GM10248 (cell line): ENCODE data around the gene STARD7.

Source experiments
- CTCF ChIA-PET: fragments of 300-600 bp; sonication (Branson Sonifier 250); formaldehyde crosslinking; extraction: SDS; loops from one replicate; lab custom pipeline; 2021; ENCODE audit warnings: antibody characterized with exemption; lab: Yijun Ruan, JAX
- POLR2A ChIA-PET: fragments of 350-650 bp; sonication (Branson Sonifier 250); formaldehyde crosslinking; extraction: SDS; loops from one replicate; lab custom pipeline; 2020; ENCODE audit warnings: antibody characterized with exemption; lab: Yijun Ruan, JAX
- DNase-seq: peaks from one replicate; pipeline ENCODE4 v3.0.0; 2012; ENCODE audit errors: extremely low spot score
- TF ChIP-seq, protein P1 (sequence below): IDR thresholded peaks from 2 replicates; pipeline ENCODE4 v1.5.1; 2012; ENCODE audit warnings: mild to moderate bottlenecking, low read depth; ENCODE audit errors: extremely low read depth, missing control alignments, control extremely low read depth

Gene STARD7

GRCh38 chr2:96184989-96185388, 23.6 kb downstream of the STARD7 start:
- ChIA-PET POLR2A (no interaction called here), CTCF (interaction anchor here (1.2 to 7.0 kb wide), 3 partner anchors 10 to 46 kb away, joined by 3 to 51 read pairs (median 46); partner anchors contain the start of gene ASTL)
- no peak for DNase-seq
- TF ChIP-seq, protein P1, sequence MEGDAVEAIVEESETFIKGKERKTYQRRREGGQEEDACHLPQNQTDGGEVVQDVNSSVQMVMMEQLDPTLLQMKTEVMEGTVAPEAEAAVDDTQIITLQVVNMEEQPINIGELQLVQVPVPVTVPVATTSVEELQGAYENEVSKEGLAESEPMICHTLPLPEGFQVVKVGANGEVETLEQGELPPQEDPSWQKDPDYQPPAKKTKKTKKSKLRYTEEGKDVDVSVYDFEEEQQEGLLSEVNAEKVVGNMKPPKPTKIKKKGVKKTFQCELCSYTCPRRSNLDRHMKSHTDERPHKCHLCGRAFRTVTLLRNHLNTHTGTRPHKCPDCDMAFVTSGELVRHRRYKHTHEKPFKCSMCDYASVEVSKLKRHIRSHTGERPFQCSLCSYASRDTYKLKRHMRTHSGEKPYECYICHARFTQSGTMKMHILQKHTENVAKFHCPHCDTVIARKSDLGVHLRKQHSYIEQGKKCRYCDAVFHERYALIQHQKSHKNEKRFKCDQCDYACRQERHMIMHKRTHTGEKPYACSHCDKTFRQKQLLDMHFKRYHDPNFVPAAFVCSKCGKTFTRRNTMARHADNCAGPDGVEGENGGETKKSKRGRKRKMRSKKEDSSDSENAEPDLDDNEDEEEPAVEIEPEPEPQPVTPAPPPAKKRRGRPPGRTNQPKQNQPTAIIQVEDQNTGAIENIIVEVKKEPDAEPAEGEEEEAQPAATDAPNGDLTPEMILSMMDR = no peak

GRCh38 chr2:96184188-96184587, 24.4 kb downstream of the STARD7 start:
- POLR2A ChIA-PET = no interaction called here
- TF ChIP-seq, protein P1 = no peak
- no peak for DNase-seq
- CTCF ChIA-PET = interaction anchor here (5.4 to 7.0 kb wide), 2 partner anchors 10 to 45 kb away, joined by 46 to 51 read pairs; partner anchors contain the start of gene ASTL

- no peak for DNase-seq
- TF ChIP-seq, protein P1 = no peak
- POLR2A ChIA-PET = interaction anchor here (1.1 kb wide), 1 partner anchor 9 kb away, joined by 4 read pairs; no protein-coding TSS in a partner anchor
- CTCF ChIA-PET = interaction anchor here (0.9 to 7.0 kb wide), 4 partner anchors 7 to 373 kb away, joined by 3 to 51 read pairs (median 24); partner anchors contain the start of gene ASTL
Measured at GRCh38 chr2:96181529-96181928, 27.1 kb downstream of the STARD7 start.

GRCh38 chr2:96180521-96180920, 28.1 kb downstream of the STARD7 start:
- ChIA-PET POLR2A (interaction anchor here (1.1 kb wide), 1 partner anchor 10 kb away, joined by 4 read pairs; no protein-coding TSS in a partner anchor), CTCF (interaction anchor here (0.8 to 5.4 kb wide), 6 partner anchors 16 to 188 kb away, joined by 3 to 46 read pairs (median 4); partner anchors contain the start of gene ASTL)

DNA sequence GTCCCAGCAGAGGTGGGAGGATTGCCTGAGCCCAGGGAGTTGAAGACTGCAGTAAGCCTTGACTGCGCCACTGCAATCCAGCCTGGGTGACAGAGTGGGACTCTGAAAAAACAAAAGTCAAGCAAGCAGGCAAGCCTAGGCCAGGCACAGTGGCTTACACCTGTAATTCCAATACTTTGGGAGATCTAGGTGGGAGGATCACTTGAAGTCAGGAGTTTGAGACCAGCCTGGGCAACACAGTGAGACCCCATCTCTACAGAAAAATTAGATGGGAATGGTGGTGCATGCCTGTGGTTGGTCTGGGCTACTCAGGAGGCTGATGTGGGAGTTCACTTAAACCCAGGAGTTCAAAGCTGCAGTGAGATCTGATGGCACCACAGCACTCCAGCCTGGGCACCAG, 28.6 kb downstream of the STARD7 start:
- CTCF ChIA-PET = interaction anchor here (0.8 to 5.4 kb wide), 5 partner anchors 17 to 187 kb away, joined by 3 to 46 read pairs (median 4); partner anchors contain the start of gene ASTL

More at GRCh38 chr2:96180521-96180920, 28.1 kb downstream of the STARD7 start:
- DNase-seq = no peak
- TF ChIP-seq, protein P1 = no peak

GRCh38 chr2:96176661-96177060, 32.0 kb downstream of the STARD7 start:
- TF ChIP-seq, protein P1 = no peak
- DNase-seq = no peak
- ChIA-PET CTCF (interaction anchor here (1.1 to 24.9 kb wide), 9 partner anchors 8 to 84 kb away, joined by 3 to 658 read pairs (median 19); partner anchors contain the start of genes ASTL and DUSP2), POLR2A (interaction anchor here (3.4 kb wide), 1 partner anchor 38 kb away, joined by 57 read pairs; the partner anchor contains the start of gene ASTL)

More for the DNA sequence above, 28.6 kb downstream of the STARD7 start:
- no peak for DNase-seq
- POLR2A ChIA-PET = no interaction called here
- TF ChIP-seq, protein P1 = no peak
